NOMO-1 treated with dmso at 0.1 percent for 144 hours (cell line): ENCODE data around the gene PLCL2.
"Not testable (repeated sequence)": the region's sequence is repeated elsewhere in the genome, so short reads cannot be mapped to it uniquely, and the experiment has no call there.

Experiments used
- DNase-seq: peaks from one replicate; lab custom pipeline; 2025; ENCODE audit not compliant: unreplicated experiment; lab: John Stamatoyannopoulos, UW

The PLCL2 gene

GRCh38 chr3:17065881-17066280, 181.1 kb downstream of the PLCL2 start:
- no peak for DNase-seq

GRCh38 chr3:17069754-17070153, 185.0 kb downstream of the PLCL2 start:
- DNase-seq = no peak

GRCh38 chr3:17070161-17070959, 185.6 kb downstream of the PLCL2 start:
- no peak for DNase-seq

- DNase-seq = no peak
Observed at GRCh38 chr3:17074559-17074958, 189.8 kb downstream of the PLCL2 start.

- no peak for DNase-seq
Observed at GRCh38 chr3:17075358-17075757, 190.6 kb downstream of the PLCL2 start.

GRCh38 chr3:17075907-17076306, 191.2 kb downstream of the PLCL2 start:
- DNase-seq = no peak

- no peak for DNase-seq
Observed at GRCh38 chr3:17076940-17077605, 192.3 kb downstream of the PLCL2 start.

GRCh38 chr3:17077606-17078005, 192.9 kb downstream of the PLCL2 start:
- DNase-seq = no peak

- DNase-seq = no peak
Observed at GRCh38 chr3:17078926-17079465, 194.2 kb downstream of the PLCL2 start.

- no peak for DNase-seq
Observed at GRCh38 chr3:17079933-17080332, 195.2 kb downstream of the PLCL2 start.

GRCh38 chr3:17081520-17081919, 196.8 kb downstream of the PLCL2 start:
- no peak for DNase-seq

- no peak for DNase-seq
Observed at GRCh38 chr3:17087509-17087908, 202.8 kb downstream of the PLCL2 start.

GRCh38 chr3:17088017-17088416, 203.3 kb downstream of the PLCL2 start:
- DNase-seq = no peak

GRCh38 chr3:17088602-17089313, 204.0 kb downstream of the PLCL2 start:
- DNase-seq = no peak

GRCh38 chr3:17089314-17089700, 204.6 kb downstream of the PLCL2 start:
- DNase-seq = no peak

GRCh38 chr3:17090280-17090983, 205.7 kb downstream of the PLCL2 start:
- DNase-seq = no peak

- DNase-seq = no peak
Observed at GRCh38 chr3:17091910-17092582, 207.3 kb downstream of the PLCL2 start.

GRCh38 chr3:17092583-17092933, 207.8 kb downstream of the PLCL2 start:
- no peak for DNase-seq

- no peak for DNase-seq
Observed at GRCh38 chr3:17094551-17094950, 209.8 kb downstream of the PLCL2 start.

GRCh38 chr3:17103579-17103978, 218.8 kb downstream of the PLCL2 start:
- no peak for DNase-seq

- not testable (repeated sequence) for DNase-seq
Observed at GRCh38 chr3:17106801-17107200, 222.0 kb downstream of the PLCL2 start.
